Body of pancreas (tissue), 4 donors: ENCODE measurements around the gene CYFIP1. TPM values are rescaled to one million over a fixed set of nuclear protein-coding genes. Genes with fewer than 3 reads are reported as not detected.

Source experiments
- ATAC-seq: fragments of 150-250 bp; one replicate; pipeline ENCODE4 v1.9.1; 2016
- DNase-seq, 4 donors: peaks; one replicate each; pipeline ENCODE4 v3.0.0-alpha.2; 2019
- H3K27ac ChIP-seq, 4 donors: fragments of 200-600 bp; sonication (generic); 1 replicate in 3 of 4; 2 replicates in 1 of 4; pipeline versions ENCODE4 v1.5.1 to v1.6.1; 2016 to 2019; ENCODE audit warnings: mild to moderate bottlenecking in 1 of 4, mixed read lengths in 1 of 4, moderate library complexity in 1 of 4
- H3K27me3 ChIP-seq, 2 donors: fragments of 200-600 bp; sonication (generic); one replicate each; pipeline ENCODE4 v1.6.0; 2016; ENCODE audit warnings: mild to moderate bottlenecking in 1 of 2
- H3K36me3 ChIP-seq, 2 donors: fragments of 200-600 bp; sonication (generic); replicated peaks in 1 of 2; 2 replicates each; pipeline ENCODE4 v1.5.1; 2016; ENCODE audit warnings: low read depth in 2 of 2; ENCODE audit not compliant: insufficient read depth in 1 of 2
- H3K4me1 ChIP-seq: fragments of 200-600 bp; sonication (generic); one replicate; pipeline ENCODE4 v1.6.0; 2016
- H3K4me3 ChIP-seq, 2 donors: fragments of 200-600 bp; sonication (generic); 1 replicate in 1 of 2; 2 replicates in 1 of 2; pipeline ENCODE4 v1.5.1; 2016 to 2019
- H3K9me3 ChIP-seq, 3 donors: fragments of 200-600 bp; sonication (generic); 1 replicate in 2 of 3; 2 replicates in 1 of 3; pipeline ENCODE4 v1.5.1; 2016
- POLR2A ChIP-seq, 3 donors: fragments of 450-650 bp; IDR thresholded peaks; one replicate each; pipeline ENCODE4 v1.6.1; 2016; ENCODE audit warnings: antibody characterized with exemption in 3 of 3, mild to moderate bottlenecking in 2 of 3
- WGBS, 2 donors: methylation state at CpG; one replicate each; pipeline ENCODE4 v1.1.5; 2017; 5-methylcytosine and 5-hydroxymethylcytosine counted together
- intact Hi-C: fragments of 100-400 bp; cut with DNase I; formaldehyde crosslinking; loops from one replicate; pipeline ENCODE4 v1.15.1; 2023
- total RNA-seq, 2 donors: library from RNA; depleted of rRNA; stranded (reverse); fragments of >200 nt; gene quantifications; one replicate each; pipeline ENCODE4 v1.1.0, GENCODE V29; 2016
- TF ChIP-seq, protein P1 (sequence below), 7 experiments: fragments of 450-650 bp in 4 of 7; fragments of 200-600 bp in 3 of 7; sonication (generic) in 3 of 7; IDR thresholded peaks; one replicate each; pipeline ENCODE4 v1.5.1; 2016 to 2019; ENCODE audit warnings: antibody characterized with exemption in 7 of 7

CYFIP1 gene
- total RNA-seq, 2 donors from 2014 or later, result 68.5 to 68.6 TPM

GRCh38 chr15:22867886-22868285 is 112.3 kb downstream of the CYFIP1 start:
- Histone ChIP-seq H3K36me3 (peaks cover 0 to 32% of the 10 kb centered on the region in 2 donors), H3K27me3 (no peaks in the 10 kb centered on the region), H3K4me3 (no peak overlapping the region), H3K4me1 (peaks cover 13% of the 10 kb centered on the region), H3K9me3 (no peaks in the 10 kb centered on the region), H3K27ac (no peak overlapping the region)
- WGBS, 2 donors, result 85 to 97% methylated on average over 6 of the region's 6 CpGs
- ATAC-seq (no peak), DNase-seq (no peak)
- intact Hi-C loops, result no loop called here
- TF ChIP-seq, protein P1, sequence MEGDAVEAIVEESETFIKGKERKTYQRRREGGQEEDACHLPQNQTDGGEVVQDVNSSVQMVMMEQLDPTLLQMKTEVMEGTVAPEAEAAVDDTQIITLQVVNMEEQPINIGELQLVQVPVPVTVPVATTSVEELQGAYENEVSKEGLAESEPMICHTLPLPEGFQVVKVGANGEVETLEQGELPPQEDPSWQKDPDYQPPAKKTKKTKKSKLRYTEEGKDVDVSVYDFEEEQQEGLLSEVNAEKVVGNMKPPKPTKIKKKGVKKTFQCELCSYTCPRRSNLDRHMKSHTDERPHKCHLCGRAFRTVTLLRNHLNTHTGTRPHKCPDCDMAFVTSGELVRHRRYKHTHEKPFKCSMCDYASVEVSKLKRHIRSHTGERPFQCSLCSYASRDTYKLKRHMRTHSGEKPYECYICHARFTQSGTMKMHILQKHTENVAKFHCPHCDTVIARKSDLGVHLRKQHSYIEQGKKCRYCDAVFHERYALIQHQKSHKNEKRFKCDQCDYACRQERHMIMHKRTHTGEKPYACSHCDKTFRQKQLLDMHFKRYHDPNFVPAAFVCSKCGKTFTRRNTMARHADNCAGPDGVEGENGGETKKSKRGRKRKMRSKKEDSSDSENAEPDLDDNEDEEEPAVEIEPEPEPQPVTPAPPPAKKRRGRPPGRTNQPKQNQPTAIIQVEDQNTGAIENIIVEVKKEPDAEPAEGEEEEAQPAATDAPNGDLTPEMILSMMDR (IDR thresholded peaks at IDR 0.05), result no peak
- no peak for TF ChIP-seq POLR2A (IDR thresholded peaks at IDR 0.05)

- no peaks in the 10 kb centered on the region for H3K27me3 ChIP-seq
- TF ChIP-seq POLR2A (IDR thresholded peaks at IDR 0.05), result no peak
- TF ChIP-seq, protein P1 (IDR thresholded peaks at IDR 0.05), result no peak
- intact Hi-C loops, result no loop called here
- H3K4me1 ChIP-seq, result peaks cover 13% of the 10 kb centered on the region
- ATAC-seq (no peak), DNase-seq (no peak)
- H3K4me3 ChIP-seq, result no peak overlapping the region
- no peak overlapping the region for H3K27ac ChIP-seq
- H3K9me3 ChIP-seq, result no peaks in the 10 kb centered on the region
- 39 to 48% methylated on average over 7 of the region's 7 CpGs for WGBS, 2 donors
- H3K36me3 ChIP-seq, result peaks cover 0 to 29% of the 10 kb centered on the region in 2 donors
Measured at GRCh38 chr15:22866079-22866478, 114.1 kb downstream of the CYFIP1 start.

- Histone ChIP-seq H3K36me3 (peaks cover 0 to 20% of the 10 kb centered on the region in 2 donors), H3K27me3 (no peaks in the 10 kb centered on the region), H3K4me3 (no peak overlapping the region), H3K9me3 (no peaks in the 10 kb centered on the region), H3K4me1 (peaks cover 13% of the 10 kb centered on the region), H3K27ac (peak overlapping the region in 3 of 4 donors; percentile 23 to 63 (median 31))
- intact Hi-C loops, result no loop called here
- ATAC-seq (peak; percentile 86), DNase-seq (peak; percentile 54 to 70 (median 64))
- TF ChIP-seq POLR2A (IDR thresholded peaks at IDR 0.05), result no peak
- TF ChIP-seq, protein P1 (IDR thresholded peaks at IDR 0.05), result no peak
- 28 to 44% methylated on average over 3 of the region's 3 CpGs for WGBS, 2 donors
Measured at GRCh38 chr15:22863356-22863755, 116.8 kb downstream of the CYFIP1 start.

DNA sequence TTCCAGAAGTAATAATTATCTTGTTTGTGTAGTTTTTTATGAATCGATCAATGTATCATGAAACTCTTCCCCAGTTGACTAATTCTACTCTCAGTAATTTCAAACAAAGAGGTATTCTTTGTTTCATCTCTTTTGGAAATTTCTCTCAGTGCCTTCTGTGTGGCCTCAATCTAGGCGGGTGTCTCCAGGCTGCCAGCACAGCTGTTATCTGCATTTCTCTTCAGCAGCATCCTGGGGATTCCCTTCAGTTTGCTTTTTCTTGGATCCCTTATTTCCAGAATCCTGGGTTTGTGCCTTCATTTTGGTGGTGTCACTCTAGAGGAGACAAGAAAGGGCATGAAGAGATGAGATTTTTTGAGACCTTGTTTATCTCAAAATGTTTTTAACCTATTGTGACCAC is 119.0 kb downstream of the CYFIP1 start:
- Histone ChIP-seq H3K27ac (no peak overlapping the region), H3K36me3 (peaks cover 0 to 6% of the 10 kb centered on the region in 2 donors), H3K9me3 (no peaks in the 10 kb centered on the region), H3K27me3 (no peaks in the 10 kb centered on the region), H3K4me1 (peaks cover 13% of the 10 kb centered on the region), H3K4me3 (no peak overlapping the region)
- ATAC-seq (no peak), DNase-seq (no peak)
- TF ChIP-seq POLR2A (IDR thresholded peaks at IDR 0.05), result no peak
- TF ChIP-seq, protein P1 (IDR thresholded peaks at IDR 0.05), result no peak
- intact Hi-C loops, result no loop called here
- 85 to 89% methylated on average over 2 of the region's 2 CpGs for WGBS, 2 donors

DNA sequence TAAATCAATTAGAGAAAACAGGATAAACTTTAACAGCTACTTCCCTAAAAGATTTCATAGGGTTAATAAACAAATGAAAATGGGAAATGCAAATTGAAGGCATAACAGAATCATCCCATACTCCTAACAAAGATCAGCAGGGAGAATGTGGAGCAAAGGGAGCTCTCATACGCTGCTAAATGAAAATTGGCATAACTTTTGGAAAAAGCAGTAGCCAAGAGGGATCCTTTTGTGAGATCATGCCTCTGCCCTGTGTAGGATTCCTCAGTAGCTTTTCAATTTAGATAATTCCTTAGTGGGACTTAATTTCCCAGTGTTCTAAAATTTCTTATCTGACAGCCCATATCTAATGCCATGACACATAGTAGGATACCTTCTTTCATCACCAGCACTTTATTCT is 123.5 kb downstream of the CYFIP1 start:
- WGBS, 2 donors, result 87 to 94% methylated on average over 1 of the region's 1 CpG

More for the DNA sequence above, 123.5 kb downstream of the CYFIP1 start:
- Histone ChIP-seq H3K9me3 (no peaks in the 10 kb centered on the region), H3K4me3 (no peak overlapping the region), H3K36me3 (peaks cover 8 to 10% of the 10 kb centered on the region in 2 donors), H3K27ac (no peak overlapping the region), H3K27me3 (no peaks in the 10 kb centered on the region), H3K4me1 (no peaks in the 10 kb centered on the region)
- intact Hi-C loops, result no loop called here
- ATAC-seq (no peak), DNase-seq (no peak)
- no peak for TF ChIP-seq POLR2A (IDR thresholded peaks at IDR 0.05)
- TF ChIP-seq, protein P1 (IDR thresholded peaks at IDR 0.05), result no peak
